Measurements from ENCODE around the gene UBL7. TPM values are rescaled to one million over a fixed set of nuclear protein-coding genes. Genes with fewer than 3 reads are reported as not detected.
A peak's percentile ranks its signal among the peaks of the same experiment; 100 is the strongest.

The UBL7 gene, protein sequence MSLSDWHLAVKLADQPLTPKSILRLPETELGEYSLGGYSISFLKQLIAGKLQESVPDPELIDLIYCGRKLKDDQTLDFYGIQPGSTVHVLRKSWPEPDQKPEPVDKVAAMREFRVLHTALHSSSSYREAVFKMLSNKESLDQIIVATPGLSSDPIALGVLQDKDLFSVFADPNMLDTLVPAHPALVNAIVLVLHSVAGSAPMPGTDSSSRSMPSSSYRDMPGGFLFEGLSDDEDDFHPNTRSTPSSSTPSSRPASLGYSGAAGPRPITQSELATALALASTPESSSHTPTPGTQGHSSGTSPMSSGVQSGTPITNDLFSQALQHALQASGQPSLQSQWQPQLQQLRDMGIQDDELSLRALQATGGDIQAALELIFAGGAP
- total RNA-seq, result 38.0 and 40.0 TPM in 2 replicates

DNA sequence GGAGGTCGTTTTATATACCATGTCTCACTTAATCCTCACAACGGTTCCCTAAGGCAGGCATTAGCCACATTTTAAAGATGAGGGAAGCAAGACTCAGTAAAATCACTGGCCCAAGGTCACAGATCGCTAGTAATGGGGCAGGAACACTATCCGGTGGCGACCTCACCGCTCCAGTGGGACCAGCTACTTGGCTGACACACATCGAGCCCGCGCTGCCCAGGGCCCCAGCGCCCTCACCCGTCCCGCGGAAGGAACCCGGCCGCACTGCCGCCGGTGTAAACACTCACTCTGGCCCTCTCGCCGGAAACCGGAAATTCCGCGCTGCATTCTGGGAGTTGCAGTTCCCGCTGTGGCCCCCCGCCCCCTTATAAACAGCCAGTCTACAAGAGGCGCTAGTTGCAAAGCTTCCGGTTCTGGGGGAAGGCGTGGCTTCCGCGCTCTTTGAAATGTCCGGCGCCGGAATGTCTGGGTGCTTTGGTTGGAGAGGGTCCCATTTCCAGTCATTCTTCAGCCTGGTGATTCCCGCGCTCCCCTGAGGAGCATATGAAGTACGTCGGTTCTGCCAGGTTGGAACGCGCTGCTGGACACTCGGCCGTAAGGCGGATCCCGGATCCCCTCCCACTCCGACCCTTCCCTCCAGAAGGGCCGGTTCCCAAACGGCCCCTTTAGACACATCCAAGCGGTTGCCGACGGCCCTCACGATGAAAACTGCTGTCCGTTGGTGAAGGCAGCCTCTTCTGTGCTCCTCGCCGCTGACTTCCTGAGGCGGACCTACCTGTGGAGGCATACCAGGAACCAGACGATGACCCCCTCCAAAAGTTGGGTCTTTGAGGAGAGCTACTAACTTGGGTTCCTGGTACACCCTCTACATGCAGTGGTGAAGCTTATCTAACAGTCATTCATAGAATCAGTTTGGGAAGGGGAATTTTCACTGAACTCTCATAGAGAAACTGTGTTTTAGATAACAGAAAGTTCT lies at the start of gene UBL7:
UBL7 (minus strand) TSS at position 290 of the 976 bp plus-strand sequence. CDS start 2,293 bp downstream, outside the sequence.

DNA sequence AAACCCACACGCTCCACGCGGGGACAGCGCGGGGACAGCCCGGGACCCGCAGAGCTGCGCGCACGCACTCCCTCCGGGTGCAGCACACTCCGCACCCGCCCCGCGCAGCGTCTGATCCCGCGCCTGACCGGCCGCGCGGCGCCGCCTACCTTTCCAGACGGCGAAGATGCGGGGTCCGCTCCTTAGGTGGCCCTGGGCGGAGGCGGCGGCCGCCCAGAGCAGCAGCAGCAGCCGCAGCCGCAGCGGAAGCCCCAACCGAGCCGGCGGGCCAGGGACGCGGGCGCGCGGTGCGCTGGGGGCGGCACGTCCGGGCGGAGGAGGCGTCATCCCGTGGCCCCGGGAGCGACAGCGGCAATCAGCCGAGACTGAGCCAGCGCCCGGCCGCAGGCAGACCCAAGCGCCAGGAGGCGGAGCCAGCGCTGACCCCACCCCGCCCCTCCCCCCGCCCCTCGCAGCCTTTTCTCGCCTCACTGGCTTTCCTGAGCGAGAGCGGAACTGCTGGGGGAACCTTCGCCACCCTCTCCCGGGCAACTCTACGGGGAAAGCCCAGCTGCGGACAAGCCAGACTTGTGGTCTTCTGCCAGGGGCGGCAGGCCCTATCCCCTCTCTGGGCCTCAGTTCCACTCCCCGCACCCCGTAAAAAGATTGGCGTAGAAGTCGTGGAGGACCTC lies 27.2 kb downstream of the UBL7 start, which contains the start of gene SEMA7A:
SEMA7A (minus strand) TSS at position 367 of the 671 bp plus-strand sequence; CDS start at position 327, 40 bp downstream.

Small RNAs within 50 kb of the gene (small RNA-seq; reads per million reads assigned to genes)
- gene MIR6881 (1.1 reads per million, percentile 46 among the genes with 10 or more reads in this experiment), gene RF00591 (not detected)

Other genes starting within 250 kb of the UBL7 start
- not detected in 2 replicates for gene CCDC33, start 224.8 kb downstream of the UBL7 start, total RNA-seq
- gene CYP11A1, start 93.5 kb downstream of the UBL7 start, total RNA-seq, result 4.6 and 5.2 TPM in 2 replicates
- 7.1 and 12.7 TPM in 2 replicates for gene SEMA7A, start 27.2 kb downstream of the UBL7 start, total RNA-seq
- 2.4 and 2.8 TPM in 2 replicates for gene ARID3B, start 80.1 kb upstream of the UBL7 start, total RNA-seq
- 38.8 and 52.3 TPM in 2 replicates for gene CLK3, start 154.7 kb upstream of the UBL7 start, total RNA-seq
- 10.4 and 12.8 TPM in 2 replicates for gene EDC3, start 234.9 kb upstream of the UBL7 start, total RNA-seq

Data from articular chondrocyte of knee joint (primary cell).